GM12873 (cell line): ENCODE measurements around the gene RICTOR.

Experiments
- TF ChIP-seq, protein P1 (sequence below): IDR thresholded peaks from 2 replicates; pipeline ENCODE4 v1.5.1; 2012; ENCODE audit warnings: low read depth, mild to moderate bottlenecking, moderate library complexity, low read length, control low read depth; ENCODE audit not compliant: insufficient read depth; ENCODE audit errors: missing control alignments

RICTOR gene

DNA sequence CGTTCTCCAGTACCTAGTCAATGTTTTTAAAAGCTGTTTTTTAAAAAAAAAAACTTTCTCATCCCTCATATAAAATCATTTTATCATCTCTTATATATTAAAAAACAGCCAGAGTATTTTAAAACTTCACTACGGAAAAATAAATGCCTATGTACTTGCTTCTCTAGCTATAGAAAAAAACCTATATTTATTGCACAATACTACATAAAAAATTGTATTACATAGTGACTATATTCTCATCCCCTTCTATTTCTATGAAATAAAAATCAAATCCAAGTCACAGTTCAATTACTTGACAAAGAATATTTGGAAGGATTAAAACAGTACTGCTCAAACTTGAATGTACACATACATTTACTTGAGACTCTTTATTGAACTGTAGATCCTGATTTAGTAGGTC is 56.7 kb downstream of the RICTOR start:
- TF ChIP-seq, protein P1, sequence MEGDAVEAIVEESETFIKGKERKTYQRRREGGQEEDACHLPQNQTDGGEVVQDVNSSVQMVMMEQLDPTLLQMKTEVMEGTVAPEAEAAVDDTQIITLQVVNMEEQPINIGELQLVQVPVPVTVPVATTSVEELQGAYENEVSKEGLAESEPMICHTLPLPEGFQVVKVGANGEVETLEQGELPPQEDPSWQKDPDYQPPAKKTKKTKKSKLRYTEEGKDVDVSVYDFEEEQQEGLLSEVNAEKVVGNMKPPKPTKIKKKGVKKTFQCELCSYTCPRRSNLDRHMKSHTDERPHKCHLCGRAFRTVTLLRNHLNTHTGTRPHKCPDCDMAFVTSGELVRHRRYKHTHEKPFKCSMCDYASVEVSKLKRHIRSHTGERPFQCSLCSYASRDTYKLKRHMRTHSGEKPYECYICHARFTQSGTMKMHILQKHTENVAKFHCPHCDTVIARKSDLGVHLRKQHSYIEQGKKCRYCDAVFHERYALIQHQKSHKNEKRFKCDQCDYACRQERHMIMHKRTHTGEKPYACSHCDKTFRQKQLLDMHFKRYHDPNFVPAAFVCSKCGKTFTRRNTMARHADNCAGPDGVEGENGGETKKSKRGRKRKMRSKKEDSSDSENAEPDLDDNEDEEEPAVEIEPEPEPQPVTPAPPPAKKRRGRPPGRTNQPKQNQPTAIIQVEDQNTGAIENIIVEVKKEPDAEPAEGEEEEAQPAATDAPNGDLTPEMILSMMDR: no peak

DNA sequence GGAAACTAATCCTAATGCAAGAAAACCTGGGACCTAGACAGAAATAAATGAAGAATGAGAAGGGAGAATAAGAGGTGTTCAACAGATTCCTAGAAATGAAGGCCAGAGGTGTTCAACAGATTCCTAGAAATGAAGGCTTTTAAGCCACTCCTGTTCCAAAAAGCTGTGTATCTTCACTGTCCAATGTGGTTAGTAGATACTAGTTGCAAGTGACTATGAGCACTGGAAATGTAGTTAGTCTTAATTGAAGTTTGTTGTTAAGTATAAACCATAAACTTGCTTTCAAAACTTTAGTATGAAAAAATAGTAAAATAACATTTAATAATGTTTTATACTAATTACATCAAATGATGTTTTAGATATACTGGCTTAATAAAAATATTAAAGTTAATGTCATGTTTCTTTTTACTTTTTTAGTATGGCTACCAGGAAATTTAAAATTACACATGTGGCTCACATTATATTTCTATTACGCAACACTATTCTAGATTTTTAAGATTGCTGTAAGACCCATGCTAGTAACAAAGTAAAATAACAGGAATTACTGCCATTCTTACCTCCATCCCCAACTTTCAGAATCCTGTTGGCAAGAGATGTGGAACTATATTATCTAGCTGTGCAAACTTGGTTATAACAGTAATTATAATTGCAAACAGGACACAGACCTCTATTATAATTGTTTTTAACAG is 57.5 kb downstream of the RICTOR start:
- TF ChIP-seq, protein P1: no peak

DNA sequence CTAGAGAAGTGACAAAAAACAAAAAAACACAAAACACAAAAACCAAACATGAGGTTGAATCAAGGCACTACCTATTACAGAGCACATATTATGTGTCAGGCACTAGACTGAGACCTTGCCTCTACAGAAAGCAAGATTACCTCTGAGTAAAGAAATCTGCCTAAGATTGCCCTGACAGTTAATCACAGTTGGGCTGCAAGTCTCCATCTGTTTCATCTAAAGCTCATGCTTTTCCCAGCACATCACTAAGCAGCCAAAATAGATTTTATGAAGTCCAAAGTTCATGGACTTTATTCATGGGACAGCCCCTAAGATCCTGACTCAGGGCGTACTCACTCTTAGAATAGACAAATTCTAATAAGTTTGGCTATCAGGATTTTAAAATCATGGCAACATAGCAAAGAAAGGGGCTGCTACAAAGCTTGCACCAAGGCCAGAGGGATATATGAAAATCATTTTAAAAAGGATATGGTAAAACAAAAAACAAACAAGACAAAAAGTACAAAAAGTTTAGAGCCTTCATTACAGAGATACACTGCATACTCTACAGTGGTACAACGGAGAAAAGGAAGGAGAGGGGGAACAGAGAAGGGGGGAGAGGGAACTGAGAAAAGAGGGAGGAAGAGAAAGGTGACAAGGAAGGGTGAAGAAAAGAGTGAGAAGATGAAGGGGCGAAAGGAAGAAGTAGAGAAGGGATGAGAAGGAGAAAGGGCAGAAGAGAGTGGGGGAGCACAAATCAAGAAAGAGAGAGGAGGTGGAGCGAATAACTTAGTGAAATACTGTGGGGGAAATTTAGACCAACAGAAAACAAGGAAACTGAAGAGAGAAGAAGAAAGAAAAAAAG is 58.2 kb downstream of the RICTOR start:
- TF ChIP-seq, protein P1: no peak

DNA sequence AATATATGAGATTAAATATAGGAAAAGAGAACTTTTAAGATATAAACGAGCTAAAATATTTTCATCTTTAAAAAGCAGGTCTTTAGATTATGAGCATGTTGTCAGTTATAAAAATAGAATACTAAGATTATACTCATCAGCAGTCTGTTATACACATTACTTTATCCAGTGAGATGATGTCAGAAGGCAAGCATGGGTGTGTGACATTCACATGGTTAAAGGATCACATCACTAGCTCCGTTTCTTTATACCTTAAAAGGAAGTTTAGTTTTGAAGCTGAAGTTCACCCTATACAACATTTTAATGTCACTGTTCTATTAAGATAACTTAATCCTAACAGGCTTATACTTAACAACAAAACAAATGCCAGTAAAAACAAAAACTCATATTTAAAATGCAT is 59.6 kb downstream of the RICTOR start:
- TF ChIP-seq, protein P1: no peak

DNA sequence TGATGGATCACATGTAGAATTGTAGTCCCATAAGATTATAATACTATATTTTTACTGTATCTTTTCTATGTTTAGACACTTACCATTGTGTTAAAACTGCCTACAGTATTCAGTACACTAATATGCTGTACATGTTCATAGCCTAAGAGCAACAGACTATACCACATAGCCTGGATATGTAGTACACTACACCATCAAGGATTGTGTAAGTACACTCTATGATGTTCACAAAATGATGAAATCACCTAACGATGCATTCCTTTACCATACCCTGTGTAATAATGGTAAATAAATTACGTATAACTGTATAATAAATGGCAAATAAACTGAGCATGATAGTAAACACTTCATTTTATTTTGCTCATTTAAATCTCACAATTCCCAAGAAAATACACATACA is 60.3 kb downstream of the RICTOR start:
- TF ChIP-seq, protein P1: no peak

DNA sequence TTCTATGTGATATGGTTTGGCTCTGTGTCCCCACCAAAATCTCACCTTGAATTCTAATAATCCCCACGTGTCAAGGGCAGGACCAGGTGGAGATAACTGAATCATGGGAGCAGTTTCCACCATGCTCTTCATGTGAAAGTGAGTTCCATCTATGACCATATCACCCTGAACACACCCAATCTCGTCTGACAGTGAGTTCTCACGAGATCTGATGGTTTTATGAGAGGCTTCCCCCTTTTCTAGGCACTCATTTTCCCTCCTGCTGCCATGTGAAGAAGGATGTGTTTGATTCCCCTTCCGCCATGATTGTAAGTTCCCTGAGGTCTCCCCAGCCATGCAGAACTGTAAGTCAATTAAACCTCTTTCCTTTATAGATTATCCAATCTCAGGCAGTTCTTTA is 64.2 kb downstream of the RICTOR start:
- TF ChIP-seq, protein P1: no peak

DNA sequence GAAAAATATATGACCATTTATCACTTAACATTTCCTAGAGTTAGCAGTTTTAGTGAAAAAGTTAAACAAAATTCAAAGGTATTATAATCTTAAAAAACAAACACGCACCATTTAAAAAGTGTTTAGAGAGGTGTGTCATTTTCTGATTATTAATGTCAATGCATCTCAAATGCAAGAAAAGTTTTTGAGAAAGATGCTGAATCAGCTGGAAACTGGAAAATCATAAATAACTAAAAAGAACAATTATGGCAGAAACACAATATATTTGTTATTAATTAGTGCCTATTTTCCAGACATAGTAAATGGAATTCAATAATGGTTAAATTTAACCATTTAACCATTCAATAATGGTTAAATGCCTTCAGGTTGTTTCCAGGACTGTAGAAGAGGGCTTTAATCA is 64.9 kb downstream of the RICTOR start:
- TF ChIP-seq, protein P1: no peak
